Endothelial cell (in vitro differentiated cells): ENCODE measurements around the gene PWP2. TPM values are rescaled to one million over a fixed set of nuclear protein-coding genes. Genes with fewer than 3 reads are reported as not detected.

Source experiments
- DNase-seq: peaks from one replicate; pipeline ENCODE4 v3.0.0; 2021; ENCODE audit warnings: low spot score
- H3K27ac Mint-ChIP-seq: one replicate; pipeline ENCODE4 v1.8.0; 2021; ENCODE audit warnings: mixed read lengths, inconsistent platforms; ENCODE audit not compliant: unreplicated experiment
- H3K27me3 Mint-ChIP-seq: one replicate; pipeline ENCODE4 v1.8.0; 2021; ENCODE audit warnings: mild to moderate bottlenecking, moderate library complexity, mixed read lengths, inconsistent platforms; ENCODE audit not compliant: unreplicated experiment
- H3K36me3 Mint-ChIP-seq: one replicate; pipeline ENCODE4 v1.8.0; 2021; ENCODE audit warnings: mild to moderate bottlenecking, low read depth, mixed read lengths, inconsistent platforms; ENCODE audit not compliant: unreplicated experiment
- H3K4me1 Mint-ChIP-seq: one replicate; pipeline ENCODE4 v1.8.0; 2021; ENCODE audit warnings: mild to moderate bottlenecking, mixed read lengths, inconsistent platforms; ENCODE audit not compliant: unreplicated experiment
- H3K4me3 Mint-ChIP-seq: one replicate; pipeline ENCODE4 v1.8.0; 2021; ENCODE audit warnings: mild to moderate bottlenecking, mixed read lengths, inconsistent platforms; ENCODE audit not compliant: unreplicated experiment
- H3K9me3 Mint-ChIP-seq: one replicate; pipeline ENCODE4 v1.8.0; 2021; ENCODE audit warnings: mixed read lengths, inconsistent platforms; ENCODE audit not compliant: unreplicated experiment
- CTCF ChIP-seq: fragments of 200-600 bp; sonication (generic); IDR thresholded peaks from one replicate; pipeline ENCODE4 v1.5.0; 2021; ENCODE audit warnings: antibody characterized with exemption; ENCODE audit not compliant: unreplicated experiment
- total RNA-seq: library from RNA; stranded (reverse); fragmentation: NEBNext Ultra II Directional; extraction: Animal tissue kit (Norgen Biotek cat#: 25700); gene quantifications from one replicate; pipeline ENCODE4 v1.2.1, GENCODE V29; 2021; ENCODE audit not compliant: unreplicated experiment

Gene PWP2
- total RNA-seq, 1 donor from 2014 or later: 11.0 TPM

DNA sequence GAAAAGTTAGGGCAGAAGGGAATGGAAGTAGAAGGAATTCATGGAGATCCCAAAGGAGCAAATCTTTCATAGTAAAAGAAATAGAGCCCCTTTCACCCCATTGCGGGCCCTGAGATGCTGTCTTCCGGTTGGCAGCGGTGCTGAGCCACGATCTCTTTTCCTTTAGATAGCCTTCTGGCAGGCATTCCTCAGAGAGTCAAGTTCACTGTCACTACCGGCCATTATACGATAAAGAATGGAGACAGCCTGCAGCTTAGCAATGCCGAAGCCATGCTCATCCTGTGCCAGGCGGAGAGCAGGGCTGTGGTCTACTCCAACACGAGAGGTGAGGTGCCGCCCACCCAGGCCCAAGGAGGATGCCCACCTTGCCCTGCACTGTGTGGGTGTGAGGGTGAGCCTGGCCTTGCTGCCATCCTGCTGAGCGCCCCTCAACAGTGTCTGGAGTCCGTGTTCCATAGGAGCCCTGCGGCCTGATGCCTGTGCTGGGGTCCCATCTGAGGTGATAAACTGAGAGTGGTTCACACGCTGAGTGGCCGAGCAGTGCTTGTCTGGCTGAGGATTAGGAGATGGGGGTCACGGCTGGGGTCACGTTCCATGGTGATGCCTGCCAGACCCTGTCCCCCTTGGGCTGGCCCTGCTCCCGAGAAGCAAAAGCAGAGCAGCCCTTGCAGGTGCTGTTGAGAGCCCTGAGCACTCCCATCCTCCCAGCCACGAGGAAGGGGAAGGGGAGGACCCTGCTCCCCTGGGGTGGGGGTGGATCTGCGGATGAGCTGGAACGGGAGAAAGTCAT lies 20.4 kb upstream of the PWP2 start:
- no peak for TF ChIP-seq CTCF
- peaks cover 12% of the 10 kb centered on the region for H3K4me1 Mint-ChIP-seq
- DNase-seq: no peak
- H3K9me3 Mint-ChIP-seq: no peaks in the 10 kb centered on the region
- H3K27ac Mint-ChIP-seq: no peak overlapping the region
- peaks cover 48% of the 10 kb centered on the region for H3K36me3 Mint-ChIP-seq
- H3K27me3 Mint-ChIP-seq: no peaks in the 10 kb centered on the region
- H3K4me3 Mint-ChIP-seq: no peak overlapping the region

DNA sequence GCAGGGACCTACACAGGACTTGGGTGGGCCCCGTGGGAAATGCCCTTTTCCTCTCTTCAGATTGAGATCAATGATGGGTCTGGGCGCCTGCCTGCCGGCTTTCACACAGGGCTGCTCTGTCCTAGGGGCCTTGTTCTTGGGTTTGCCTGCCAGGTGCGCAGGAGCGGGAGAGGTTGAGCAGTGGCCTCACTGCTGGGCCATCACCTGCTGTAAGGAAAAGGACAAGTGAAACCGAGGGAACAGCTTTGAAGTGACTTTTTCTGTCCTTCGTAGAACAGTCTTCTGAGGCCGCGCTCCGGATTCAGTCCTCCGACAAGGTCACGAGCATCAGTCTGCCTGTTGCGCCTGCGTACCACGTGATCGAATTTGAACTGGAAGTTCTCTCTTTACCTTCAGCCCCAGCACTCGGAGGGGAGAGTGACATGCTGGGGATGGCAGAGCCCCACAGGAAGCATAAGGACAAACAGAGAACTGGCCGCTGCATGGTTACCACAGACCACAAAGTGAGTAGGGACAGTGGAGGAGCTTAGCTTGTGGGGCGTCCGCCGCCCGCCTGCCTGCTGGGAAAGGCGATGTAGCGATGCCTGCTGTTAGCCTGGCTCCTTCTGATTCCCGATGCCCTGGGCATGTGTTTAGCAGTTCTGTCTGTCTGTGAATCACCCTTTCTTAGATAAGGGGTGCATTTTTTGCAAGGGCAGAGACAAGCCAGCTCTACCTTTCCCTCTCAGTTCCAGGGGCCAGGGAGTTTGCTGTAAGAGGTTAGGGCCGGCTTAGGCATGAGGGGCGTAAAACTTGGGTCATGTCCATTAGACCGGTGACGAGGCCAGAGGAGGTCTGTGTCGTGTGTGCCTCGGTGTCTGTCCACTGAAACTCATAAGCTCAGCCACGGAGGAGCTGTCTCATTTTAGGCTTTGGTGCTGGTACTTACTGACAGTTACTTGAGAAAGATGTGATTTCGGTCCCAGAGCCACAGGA lies 19.5 kb upstream of the PWP2 start:
- peak overlapping the region; percentile 27 for H3K4me3 Mint-ChIP-seq
- H3K27me3 Mint-ChIP-seq: no peaks in the 10 kb centered on the region
- DNase-seq: no peak
- no peak overlapping the region for H3K27ac Mint-ChIP-seq
- no peak for TF ChIP-seq CTCF
- no peaks in the 10 kb centered on the region for H3K9me3 Mint-ChIP-seq
- peaks cover 48% of the 10 kb centered on the region for H3K36me3 Mint-ChIP-seq
- peaks cover 11% of the 10 kb centered on the region for H3K4me1 Mint-ChIP-seq

- no peaks in the 10 kb centered on the region for H3K27me3 Mint-ChIP-seq
- no peak overlapping the region for H3K27ac Mint-ChIP-seq
- no peak for DNase-seq
- H3K4me3 Mint-ChIP-seq: peak overlapping the region; percentile 49
- no peaks in the 10 kb centered on the region for H3K9me3 Mint-ChIP-seq
- no peak for TF ChIP-seq CTCF
- H3K36me3 Mint-ChIP-seq: peaks cover 42% of the 10 kb centered on the region
- peaks cover 4% of the 10 kb centered on the region for H3K4me1 Mint-ChIP-seq
These were observed 18.8 kb upstream of the PWP2 start for GRCh38 chr21:44088401-44088780.

- Mint-ChIP-seq H3K4me3 (peak overlapping the region; percentile 49), H3K27ac (no peak overlapping the region), H3K4me1 (no peaks in the 10 kb centered on the region), H3K27me3 (no peaks in the 10 kb centered on the region), H3K36me3 (peaks cover 38% of the 10 kb centered on the region), H3K9me3 (no peaks in the 10 kb centered on the region)
- TF ChIP-seq CTCF: no peak
- no peak for DNase-seq
These were observed 17.9 kb upstream of the PWP2 start for GRCh38 chr21:44089001-44089911.
